K562 (cell line): ENCODE data around the gene MEGF11. TPM values are rescaled to one million over a fixed set of nuclear protein-coding genes. Genes with fewer than 3 reads are reported as not detected.

Experiments used
- LCOR ChIP-seq: sonication (generic); formaldehyde crosslinking; IDR thresholded peaks from 2 replicates; pipeline ENCODE4 v1.8.0; 2022; ENCODE audit warnings: mild to moderate bottlenecking, missing genetic modification reagents
- SREBF1 ChIP-seq: fragments of 150-350 bp; IDR thresholded peaks from 2 replicates; pipeline ENCODE4 v1.6.1; 2014; ENCODE audit warnings: antibody characterized with exemption, low read depth, low read length, borderline replicate concordance
- polyA plus RNA-seq, 8 experiments: library from polyadenylated mRNA; depleted of rRNA in 4 of 8; stranded (reverse) in 5 of 8; unstranded in 3 of 8; fragments of >200 nt; fragmentation: Nextera tagmentation in 2 of 8; fragmentation: Illumina TruSeq in 1 of 8; extraction: Ambion mirVana in 2 of 8; extraction: Trizol in 1 of 8; gene quantifications; 2 replicates each; pipeline versions ENCODE4 v1.2.1 to v1.2.3, GENCODE V29; 2011 to 2014; ENCODE audit warnings: inconsistent platforms in 1 of 8, missing spikeins in 1 of 8
- total RNA-seq, 7 experiments: library from RNA; depleted of rRNA in 6 of 7; stranded (reverse); fragments of >200 nt in 6 of 7; fragmentation: Illumina TruSeq in 2 of 7; extraction: Trizol in 2 of 7; gene quantifications; 2 replicates each; pipeline versions ENCODE4 v1.2.1 to v1.2.3, GENCODE V29; 2011 to 2021; ENCODE audit warnings: low replicate concordance in 1 of 7
- TF ChIP-seq, protein P1 (sequence below): fragments of 150-350 bp; IDR thresholded peaks from 2 replicates; pipeline ENCODE4 v1.6.1; 2014; ENCODE audit warnings: low read depth, mild to moderate bottlenecking, low read length, borderline replicate concordance
- TF ChIP-seq, protein P2 (sequence below): fragments of 250-450 bp; sonication (Bioruptor Pico); IDR thresholded peaks from 2 replicates; pipeline ENCODE4 v1.4.0; 2020; ENCODE audit warnings: mild to moderate bottlenecking, moderate library complexity

MEGF11 gene
- total and polyA plus RNA-seq, 9 of the 15 experiments (the other 6 are each of a cell fraction or from before 2014, with no cell fraction given): 0.06 to 0.23 (median 0.20) TPM; not detected in 6

DNA sequence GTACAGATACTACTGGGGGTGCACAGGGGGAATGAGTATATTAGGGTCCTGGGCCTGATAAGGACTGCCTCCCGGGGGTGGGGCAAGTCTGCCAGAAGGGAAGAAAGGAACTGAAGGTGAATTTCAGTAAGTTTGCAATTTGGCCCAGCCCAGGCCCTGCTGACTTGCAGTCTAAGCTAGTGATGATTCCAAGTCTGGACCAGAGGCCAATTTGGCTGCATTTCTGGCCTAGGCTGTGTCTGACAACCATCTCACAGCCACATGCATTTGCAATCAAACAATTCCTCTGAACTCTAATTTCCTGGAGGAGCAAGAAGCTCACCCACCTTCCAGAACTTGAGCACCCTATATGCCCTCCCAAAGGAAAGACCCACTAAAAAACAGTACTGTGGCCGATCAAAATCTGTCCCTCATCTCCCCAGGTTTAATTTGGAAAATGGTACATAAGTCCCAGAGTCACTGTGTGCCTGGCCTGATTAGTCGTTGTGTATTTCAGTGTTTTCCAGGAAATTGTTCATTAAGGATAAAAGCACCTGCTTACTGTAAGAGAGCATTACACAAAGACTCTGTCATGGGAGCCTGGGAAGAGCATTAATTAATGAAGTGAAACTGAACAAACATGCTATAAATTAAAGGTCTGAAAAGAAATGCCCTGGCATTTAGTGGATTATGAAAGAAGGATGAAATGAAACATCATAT lies 114.5 kb downstream of the MEGF11 start (continued):
- TF ChIP-seq, protein P1, sequence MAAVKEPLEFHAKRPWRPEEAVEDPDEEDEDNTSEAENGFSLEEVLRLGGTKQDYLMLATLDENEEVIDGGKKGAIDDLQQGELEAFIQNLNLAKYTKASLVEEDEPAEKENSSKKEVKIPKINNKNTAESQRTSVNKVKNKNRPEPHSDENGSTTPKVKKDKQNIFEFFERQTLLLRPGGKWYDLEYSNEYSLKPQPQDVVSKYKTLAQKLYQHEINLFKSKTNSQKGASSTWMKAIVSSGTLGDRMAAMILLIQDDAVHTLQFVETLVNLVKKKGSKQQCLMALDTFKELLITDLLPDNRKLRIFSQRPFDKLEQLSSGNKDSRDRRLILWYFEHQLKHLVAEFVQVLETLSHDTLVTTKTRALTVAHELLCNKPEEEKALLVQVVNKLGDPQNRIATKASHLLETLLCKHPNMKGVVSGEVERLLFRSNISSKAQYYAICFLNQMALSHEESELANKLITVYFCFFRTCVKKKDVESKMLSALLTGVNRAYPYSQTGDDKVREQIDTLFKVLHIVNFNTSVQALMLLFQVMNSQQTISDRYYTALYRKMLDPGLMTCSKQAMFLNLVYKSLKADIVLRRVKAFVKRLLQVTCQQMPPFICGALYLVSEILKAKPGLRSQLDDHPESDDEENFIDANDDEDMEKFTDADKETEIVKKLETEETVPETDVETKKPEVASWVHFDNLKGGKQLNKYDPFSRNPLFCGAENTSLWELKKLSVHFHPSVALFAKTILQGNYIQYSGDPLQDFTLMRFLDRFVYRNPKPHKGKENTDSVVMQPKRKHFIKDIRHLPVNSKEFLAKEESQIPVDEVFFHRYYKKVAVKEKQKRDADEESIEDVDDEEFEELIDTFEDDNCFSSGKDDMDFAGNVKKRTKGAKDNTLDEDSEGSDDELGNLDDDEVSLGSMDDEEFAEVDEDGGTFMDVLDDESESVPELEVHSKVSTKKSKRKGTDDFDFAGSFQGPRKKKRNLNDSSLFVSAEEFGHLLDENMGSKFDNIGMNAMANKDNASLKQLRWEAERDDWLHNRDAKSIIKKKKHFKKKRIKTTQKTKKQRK: no peak
- TF ChIP-seq, protein P2, sequence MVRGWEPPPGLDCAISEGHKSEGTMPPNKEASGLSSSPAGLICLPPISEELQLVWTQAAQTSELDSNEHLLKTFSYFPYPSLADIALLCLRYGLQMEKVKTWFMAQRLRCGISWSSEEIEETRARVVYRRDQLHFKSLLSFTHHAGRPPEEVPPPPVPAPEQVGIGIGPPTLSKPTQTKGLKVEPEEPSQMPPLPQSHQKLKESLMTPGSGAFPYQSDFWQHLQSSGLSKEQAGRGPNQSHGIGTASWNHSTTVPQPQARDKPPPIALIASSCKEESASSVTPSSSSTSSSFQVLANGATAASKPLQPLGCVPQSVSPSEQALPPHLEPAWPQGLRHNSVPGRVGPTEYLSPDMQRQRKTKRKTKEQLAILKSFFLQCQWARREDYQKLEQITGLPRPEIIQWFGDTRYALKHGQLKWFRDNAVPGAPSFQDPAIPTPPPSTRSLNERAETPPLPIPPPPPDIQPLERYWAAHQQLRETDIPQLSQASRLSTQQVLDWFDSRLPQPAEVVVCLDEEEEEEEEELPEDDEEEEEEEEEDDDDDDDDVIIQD: no peak
- no peak for TF ChIP-seq SREBF1
- TF ChIP-seq LCOR: no peak
- TF ChIP-seq, all 486 proteins: peak for 0
